Thymus (tissue), 11 donors: ENCODE data around the gene PSTPIP1. TPM values are rescaled to one million over a fixed set of nuclear protein-coding genes. Genes with fewer than 3 reads are reported as not detected.

ENCODE experiments used
- DNase-seq, 9 donors: peaks; one replicate each; pipeline ENCODE4 v3.0.0-alpha.2; 2013; ENCODE audit warnings: low spot score in 9 of 9, low read depth in 6 of 9, missing footprints in 1 of 9
- H3K27ac ChIP-seq, 2 donors: one replicate each; pipeline ENCODE4 v1.5.1; 2013; ENCODE audit warnings: control low read depth in 1 of 2, low read depth in 1 of 2, low read length in 1 of 2, mild to moderate bottlenecking in 1 of 2, moderate library complexity in 1 of 2
- H3K27me3 ChIP-seq, 2 donors: one replicate each; pipeline ENCODE4 v1.5.1; 2013; ENCODE audit warnings: low read length in 1 of 2; ENCODE audit not compliant: control insufficient read depth in 2 of 2, insufficient read depth in 1 of 2
- H3K36me3 ChIP-seq, 2 donors: one replicate each; pipeline ENCODE4 v1.5.1; 2013; ENCODE audit warnings: low read length in 1 of 2, mild to moderate bottlenecking in 1 of 2, moderate library complexity in 1 of 2; ENCODE audit not compliant: control insufficient read depth in 2 of 2, insufficient read depth in 2 of 2
- H3K4me1 ChIP-seq, 2 donors: one replicate each; pipeline ENCODE4 v1.5.1; 2013; ENCODE audit warnings: low read length in 2 of 2; ENCODE audit not compliant: control insufficient read depth in 2 of 2, insufficient read depth in 2 of 2
- H3K4me3 ChIP-seq, 2 donors: one replicate each; pipeline ENCODE4 v1.5.1; 2013; ENCODE audit warnings: low read length in 2 of 2, control low read depth in 1 of 2, mild to moderate bottlenecking in 1 of 2
- H3K9me3 ChIP-seq, 2 donors: one replicate each; pipeline ENCODE4 v1.5.1; 2013; ENCODE audit warnings: low read length in 1 of 2, mild to moderate bottlenecking in 1 of 2; ENCODE audit not compliant: control insufficient read depth in 2 of 2, insufficient read depth in 1 of 2
- WGBS: extraction: QIAGEN DNeasy Blood & Tissue Kit; methylation state at CpG from one replicate; pipeline ENCODE4 v1.1.7; 2013; 5-methylcytosine and 5-hydroxymethylcytosine counted together
- polyA plus RNA-seq: library from polyadenylated mRNA; stranded (reverse); fragments of 200-250 nt; gene quantifications from one replicate; pipeline ENCODE4 v1.2.3, GENCODE V29; 2013
- total RNA-seq: library from RNA; stranded (reverse); fragments of 120-200 nt; gene quantifications from one replicate; pipeline ENCODE4 v1.2.4, GENCODE V29; 2013
- donor health status: healthy.

The PSTPIP1 gene
- total and polyA plus RNA-seq, 2 donors: 16.0 to 54.8 TPM

- peaks cover 6% of the 10 kb centered on the region in 2 donors for H3K36me3 ChIP-seq
- WGBS: 94% methylated on average over 22 of the region's 22 CpGs
- H3K27me3 ChIP-seq: no peaks in the 10 kb centered on the region
- no peak overlapping the region for H3K4me3 ChIP-seq
- no peak for DNase-seq
- H3K27ac ChIP-seq: no peak overlapping the region
- H3K4me1 ChIP-seq: peaks cover 9 to 18% of the 10 kb centered on the region in 2 donors
- H3K9me3 ChIP-seq: no peaks in the 10 kb centered on the region
These were observed 35.4 kb downstream of the PSTPIP1 start for GRCh38 chr15:77030048-77030927.

DNA sequence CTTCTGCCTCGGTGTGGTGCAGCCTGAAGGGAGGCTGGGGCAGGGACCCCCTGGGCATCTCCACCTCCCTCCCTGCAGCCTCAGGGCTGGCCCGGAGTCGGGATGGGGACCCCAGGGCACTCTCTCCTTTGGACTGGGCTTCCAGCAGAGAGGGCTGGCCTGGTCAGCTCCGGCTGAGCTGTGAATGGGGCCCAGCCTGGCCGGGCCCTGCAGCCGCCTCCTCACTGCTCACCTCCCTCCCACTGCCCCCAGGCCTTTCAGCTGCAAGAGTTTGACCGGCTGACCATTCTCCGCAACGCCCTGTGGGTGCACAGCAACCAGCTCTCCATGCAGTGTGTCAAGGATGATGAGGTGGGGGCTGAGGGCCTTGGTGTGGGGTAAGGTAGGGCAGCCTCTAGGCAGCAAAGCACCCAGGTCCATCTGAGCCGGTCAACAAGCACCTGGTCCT lies 36.0 kb downstream of the PSTPIP1 start:
- Histone ChIP-seq H3K4me1 (peaks cover 9 to 18% of the 10 kb centered on the region in 2 donors), H3K27me3 (no peaks in the 10 kb centered on the region), H3K27ac (peak overlapping the region in 1 of 2 donors; percentile 51), H3K9me3 (no peaks in the 10 kb centered on the region), H3K36me3 (peaks cover 8 to 11% of the 10 kb centered on the region in 2 donors), H3K4me3 (no peak overlapping the region)
- no peak for DNase-seq
- 92% methylated on average over 10 of the region's 10 CpGs for WGBS

GRCh38 chr15:77031376-77032050 lies 36.6 kb downstream of the PSTPIP1 start:
- Histone ChIP-seq H3K36me3 (peaks cover 13 to 17% of the 10 kb centered on the region in 2 donors), H3K4me3 (no peak overlapping the region), H3K9me3 (no peaks in the 10 kb centered on the region), H3K4me1 (peaks cover 9 to 18% of the 10 kb centered on the region in 2 donors), H3K27me3 (no peaks in the 10 kb centered on the region), H3K27ac (peak overlapping the region; percentile 11 to 51)
- 62% methylated on average over 12 of the region's 12 CpGs for WGBS
- DNase-seq: peak in 7 of 9 donors; percentile 48 to 90 (median 68)

DNA sequence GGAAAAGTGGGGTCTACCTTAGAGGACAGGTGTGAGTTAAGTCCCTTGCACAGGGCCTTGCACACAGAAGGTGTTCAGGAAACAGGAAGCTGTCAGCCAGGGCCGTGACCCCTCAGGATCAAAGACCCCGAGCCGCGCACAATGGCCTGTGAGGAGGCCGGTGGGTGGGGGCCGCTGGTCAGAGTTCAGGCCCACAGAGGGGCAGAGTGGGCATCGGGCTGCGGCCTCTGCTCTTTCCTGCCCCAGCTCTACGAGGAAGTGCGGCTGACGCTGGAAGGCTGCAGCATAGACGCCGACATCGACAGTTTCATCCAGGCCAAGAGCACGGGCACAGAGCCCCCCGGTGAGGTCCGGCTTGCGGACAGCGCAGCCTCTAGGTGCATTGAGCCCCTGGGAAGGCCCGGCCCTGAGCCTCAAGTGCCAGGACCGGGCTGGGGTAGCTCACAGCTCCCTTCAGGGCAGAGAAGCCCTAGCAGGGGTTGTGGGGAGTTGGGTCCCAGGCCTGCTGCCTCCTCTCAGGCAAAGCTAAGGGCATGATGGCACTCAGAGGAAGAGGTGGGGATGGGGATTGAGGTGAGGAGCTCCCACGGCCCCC lies 37.2 kb downstream of the PSTPIP1 start:
- WGBS: 93% methylated on average over 22 of the region's 22 CpGs
- Histone ChIP-seq H3K4me1 (peaks cover 9 to 18% of the 10 kb centered on the region in 2 donors), H3K27me3 (no peaks in the 10 kb centered on the region), H3K9me3 (peaks cover 0 to 5% of the 10 kb centered on the region in 2 donors), H3K4me3 (no peak overlapping the region), H3K36me3 (peaks cover 18 to 23% of the 10 kb centered on the region in 2 donors), H3K27ac (no peak overlapping the region)
- no peak for DNase-seq

GRCh38 chr15:77032647-77033416 lies 37.9 kb downstream of the PSTPIP1 start:
- Histone ChIP-seq H3K27me3 (no peaks in the 10 kb centered on the region), H3K36me3 (peaks cover 18 to 28% of the 10 kb centered on the region in 2 donors), H3K27ac (no peak overlapping the region), H3K9me3 (peaks cover 0 to 12% of the 10 kb centered on the region in 2 donors), H3K4me1 (peaks cover 9 to 18% of the 10 kb centered on the region in 2 donors), H3K4me3 (no peak overlapping the region)
- WGBS: 96% methylated on average over 18 of the region's 18 CpGs
- no peak for DNase-seq

DNA sequence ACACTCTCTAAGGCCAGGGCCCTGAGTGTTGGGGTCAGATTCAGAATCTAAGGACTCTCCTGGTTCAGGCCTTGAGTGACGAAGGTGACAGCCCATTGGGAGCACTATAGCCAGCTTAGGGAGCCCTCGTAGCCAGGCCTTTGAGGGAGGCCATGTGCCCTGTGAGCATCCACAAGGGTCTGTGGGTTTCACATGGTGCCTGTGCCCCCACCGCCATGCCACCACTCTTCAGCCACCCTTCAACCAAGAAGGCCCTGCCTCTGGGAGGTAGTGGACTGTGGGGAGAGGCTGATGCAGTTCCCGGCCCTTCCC lies 38.4 kb downstream of the PSTPIP1 start:
- no peak for DNase-seq
- H3K36me3 ChIP-seq: peaks cover 16 to 28% of the 10 kb centered on the region in 2 donors
- peaks cover 0 to 14% of the 10 kb centered on the region in 2 donors for H3K9me3 ChIP-seq
- no peak overlapping the region for H3K27ac ChIP-seq
- H3K4me3 ChIP-seq: no peak overlapping the region
- WGBS: 99% methylated on average over 4 of the region's 4 CpGs
- H3K4me1 ChIP-seq: peaks cover 9 to 18% of the 10 kb centered on the region in 2 donors
- H3K27me3 ChIP-seq: no peaks in the 10 kb centered on the region

GRCh38 chr15:77033729-77034671 lies 39.1 kb downstream of the PSTPIP1 start:
- no peak for DNase-seq
- no peak overlapping the region for H3K27ac ChIP-seq
- H3K36me3 ChIP-seq: peaks cover 20 to 22% of the 10 kb centered on the region in 2 donors
- peaks cover 0 to 14% of the 10 kb centered on the region in 2 donors for H3K9me3 ChIP-seq
- whole genome bisulfite sequencing: 96% methylated on average over 13 of the region's 13 CpGs
- H3K4me3 ChIP-seq: no peak overlapping the region
- no peaks in the 10 kb centered on the region for H3K27me3 ChIP-seq
- peaks cover 9 to 15% of the 10 kb centered on the region in 2 donors for H3K4me1 ChIP-seq
